KMS-11 (cell line): ENCODE results near the gene MCOLN1.

ENCODE experiments used
- H2AFZ ChIP-seq: fragments of 200-600 bp; sonication (generic); 2 replicates; pipeline ENCODE4 v1.6.1; 2016; ENCODE audit warnings: antibody characterized with exemption, mixed run types, low read depth
- H3K27ac ChIP-seq: fragments of 200-600 bp; sonication (generic); 2 replicates; pipeline ENCODE4 v1.6.1; 2016; ENCODE audit warnings: mild to moderate bottlenecking, mixed run types
- H3K27me3 ChIP-seq: fragments of 200-600 bp; sonication (generic); 2 replicates; pipeline ENCODE4 v1.6.1; 2017; ENCODE audit warnings: mild to moderate bottlenecking, low read depth, mixed run types, moderate library complexity; ENCODE audit not compliant: insufficient read depth
- H3K36me3 ChIP-seq: fragments of 200-600 bp; sonication (generic); 2 replicates; pipeline ENCODE4 v1.6.1; 2017; ENCODE audit warnings: mild to moderate bottlenecking, mixed run types; ENCODE audit not compliant: insufficient read depth
- H3K4me1 ChIP-seq: fragments of 200-600 bp; sonication (generic); 2 replicates; pipeline ENCODE4 v1.6.1; 2016; ENCODE audit warnings: mild to moderate bottlenecking, low read depth, mixed run types; ENCODE audit not compliant: poor library complexity, severe bottlenecking
- H3K4me2 ChIP-seq: fragments of 200-600 bp; sonication (generic); 2 replicates; pipeline ENCODE4 v1.7.0; 2016; ENCODE audit warnings: mild to moderate bottlenecking, mixed run types
- H3K4me3 ChIP-seq: fragments of 200-600 bp; sonication (generic); IDR thresholded peaks from 2 replicates; pipeline ENCODE4 v1.6.1; 2017; ENCODE audit warnings: low read depth, low read length, mixed read lengths; ENCODE audit not compliant: insufficient read depth
- H3K79me2 ChIP-seq: fragments of 200-600 bp; sonication (generic); 2 replicates; pipeline ENCODE4 v1.6.1; 2016; ENCODE audit warnings: low read depth, mixed run types; ENCODE audit not compliant: insufficient read depth
- H3K9ac ChIP-seq: fragments of 200-600 bp; sonication (generic); 2 replicates; pipeline ENCODE4 v1.6.1; 2016; ENCODE audit warnings: mild to moderate bottlenecking, mixed run types
- H4K20me1 ChIP-seq: fragments of 200-600 bp; sonication (generic); 2 replicates; pipeline ENCODE4 v1.6.1; 2016; ENCODE audit warnings: mild to moderate bottlenecking, mixed run types; ENCODE audit not compliant: insufficient read depth
- TF ChIP-seq, protein P1 (sequence below): fragments of 200-600 bp; sonication (generic); conservative IDR thresholded peaks from 2 replicates; pipeline ENCODE4 v1.6.1; 2017; ENCODE audit warnings: low read depth, mild to moderate bottlenecking, antibody characterized with exemption, low read length, moderate library complexity, mixed read lengths

The MCOLN1 gene

DNA sequence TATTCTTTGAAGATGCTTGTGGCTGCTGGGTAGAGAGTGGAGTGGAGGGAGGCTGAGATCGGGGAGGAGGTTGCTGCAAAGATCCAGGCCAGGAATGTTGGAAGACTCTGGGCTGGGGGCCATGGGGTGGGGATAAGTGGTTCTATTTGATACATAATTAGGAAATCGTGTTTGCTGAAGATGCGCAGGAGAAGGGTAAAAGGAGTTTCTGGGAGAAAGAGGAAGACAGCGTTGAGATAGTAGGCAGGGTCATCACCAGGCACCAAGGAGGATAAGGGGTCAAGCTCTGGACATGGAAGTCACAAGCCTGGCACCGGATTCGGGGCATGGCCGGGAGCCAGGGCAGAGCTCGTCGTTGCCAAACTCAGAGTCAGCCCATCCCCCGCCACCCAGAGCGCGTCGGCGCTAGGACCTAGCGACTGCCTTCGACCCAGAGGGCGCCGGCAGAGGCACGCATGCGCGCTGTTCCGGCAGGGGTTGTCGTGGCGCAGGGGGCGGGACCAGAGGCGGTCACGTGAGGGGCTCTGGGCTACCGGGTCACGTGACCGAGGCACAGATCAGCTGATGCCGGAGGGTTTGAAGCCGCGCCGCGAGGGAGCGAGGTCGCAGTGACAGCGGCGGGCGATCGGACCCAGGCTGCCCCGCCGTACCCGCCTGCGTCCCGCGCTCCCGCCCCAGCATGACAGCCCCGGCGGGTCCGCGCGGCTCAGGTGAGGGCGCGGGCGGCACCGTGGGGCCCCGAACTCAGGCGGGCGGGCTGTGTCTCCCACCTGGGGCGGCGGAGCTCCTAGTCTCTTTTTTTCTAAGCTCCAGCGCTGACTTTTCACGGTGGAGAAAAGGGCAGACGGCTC lies at the start of gene MCOLN1:
MCOLN1 (plus strand) TSS at position 553 of the 851 bp plus-strand sequence; CDS start at position 680, 127 bp downstream.
- Histone ChIP-seq H3K4me1 (peaks cover 12% of the 10 kb centered on the region), H2AFZ (peak within 1 kb of the TSS; percentile 87)

DNA sequence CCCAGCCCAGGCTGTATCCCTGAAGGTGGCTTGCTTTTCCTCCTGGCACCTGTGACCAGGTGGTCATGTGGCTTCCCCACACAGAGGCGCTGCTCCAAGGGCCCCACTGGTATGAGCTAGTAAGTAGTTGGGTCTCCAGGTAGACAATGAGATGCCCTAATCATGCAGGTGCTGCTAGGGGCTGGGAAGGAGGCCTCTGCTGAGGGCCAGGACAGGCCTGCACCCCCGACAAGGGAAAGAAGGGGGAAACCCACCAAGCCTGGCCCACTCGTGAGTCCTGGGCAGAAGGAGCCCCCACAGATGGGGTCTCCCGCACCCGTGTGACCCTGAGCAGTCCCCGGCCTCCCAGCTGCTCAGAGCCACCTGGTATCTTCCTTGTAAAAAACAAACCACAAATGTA lies 46.8 kb upstream of the MCOLN1 start:
- Histone ChIP-seq H3K27ac (no peak overlapping the region), H3K9ac (no peak overlapping the region), H3K4me3 (no peak overlapping the region), H3K36me3 (no peaks in the 10 kb centered on the region), H2AFZ (no peak overlapping the region), H3K4me2 (no peak overlapping the region), H3K27me3 (no peaks in the 10 kb centered on the region), H3K4me1 (no peaks in the 10 kb centered on the region), H4K20me1 (no peaks in the 10 kb centered on the region), H3K79me2 (no peaks in the 10 kb centered on the region)
- TF ChIP-seq, protein P1, sequence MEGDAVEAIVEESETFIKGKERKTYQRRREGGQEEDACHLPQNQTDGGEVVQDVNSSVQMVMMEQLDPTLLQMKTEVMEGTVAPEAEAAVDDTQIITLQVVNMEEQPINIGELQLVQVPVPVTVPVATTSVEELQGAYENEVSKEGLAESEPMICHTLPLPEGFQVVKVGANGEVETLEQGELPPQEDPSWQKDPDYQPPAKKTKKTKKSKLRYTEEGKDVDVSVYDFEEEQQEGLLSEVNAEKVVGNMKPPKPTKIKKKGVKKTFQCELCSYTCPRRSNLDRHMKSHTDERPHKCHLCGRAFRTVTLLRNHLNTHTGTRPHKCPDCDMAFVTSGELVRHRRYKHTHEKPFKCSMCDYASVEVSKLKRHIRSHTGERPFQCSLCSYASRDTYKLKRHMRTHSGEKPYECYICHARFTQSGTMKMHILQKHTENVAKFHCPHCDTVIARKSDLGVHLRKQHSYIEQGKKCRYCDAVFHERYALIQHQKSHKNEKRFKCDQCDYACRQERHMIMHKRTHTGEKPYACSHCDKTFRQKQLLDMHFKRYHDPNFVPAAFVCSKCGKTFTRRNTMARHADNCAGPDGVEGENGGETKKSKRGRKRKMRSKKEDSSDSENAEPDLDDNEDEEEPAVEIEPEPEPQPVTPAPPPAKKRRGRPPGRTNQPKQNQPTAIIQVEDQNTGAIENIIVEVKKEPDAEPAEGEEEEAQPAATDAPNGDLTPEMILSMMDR = no peak

More for the DNA sequence above, at the start of gene MCOLN1:
- Histone ChIP-seq H3K4me2 (peak within 1 kb of the TSS; percentile 90), H3K4me3 (no peak within 1 kb of the TSS), H3K36me3 (no peaks in the 10 kb centered on the region), H3K79me2 (peaks cover 6% of the 10 kb centered on the region; the same call in 1 of the 2 replicates), H3K9ac (peak within 1 kb of the TSS; percentile 25; the same call in 1 of the 2 replicates), H3K27ac (no peak within 1 kb of the TSS), H4K20me1 (no peaks in the 10 kb centered on the region), H3K27me3 (no peaks in the 10 kb centered on the region)
- TF ChIP-seq, protein P1 = no peak

- TF ChIP-seq, protein P1 = no peak
- no peak overlapping the region for H3K4me2 ChIP-seq
- H3K4me1 ChIP-seq = no peaks in the 10 kb centered on the region
- no peaks in the 10 kb centered on the region for H3K79me2 ChIP-seq
- no peaks in the 10 kb centered on the region for H4K20me1 ChIP-seq
- no peak overlapping the region for H3K27ac ChIP-seq
- H3K36me3 ChIP-seq = no peaks in the 10 kb centered on the region
- H3K4me3 ChIP-seq = no peak overlapping the region
- no peaks in the 10 kb centered on the region for H3K27me3 ChIP-seq
- no peak overlapping the region for H2AFZ ChIP-seq
- no peak overlapping the region for H3K9ac ChIP-seq
Observed at GRCh38 chr19:7476241-7476640, 46.2 kb upstream of the MCOLN1 start.

DNA sequence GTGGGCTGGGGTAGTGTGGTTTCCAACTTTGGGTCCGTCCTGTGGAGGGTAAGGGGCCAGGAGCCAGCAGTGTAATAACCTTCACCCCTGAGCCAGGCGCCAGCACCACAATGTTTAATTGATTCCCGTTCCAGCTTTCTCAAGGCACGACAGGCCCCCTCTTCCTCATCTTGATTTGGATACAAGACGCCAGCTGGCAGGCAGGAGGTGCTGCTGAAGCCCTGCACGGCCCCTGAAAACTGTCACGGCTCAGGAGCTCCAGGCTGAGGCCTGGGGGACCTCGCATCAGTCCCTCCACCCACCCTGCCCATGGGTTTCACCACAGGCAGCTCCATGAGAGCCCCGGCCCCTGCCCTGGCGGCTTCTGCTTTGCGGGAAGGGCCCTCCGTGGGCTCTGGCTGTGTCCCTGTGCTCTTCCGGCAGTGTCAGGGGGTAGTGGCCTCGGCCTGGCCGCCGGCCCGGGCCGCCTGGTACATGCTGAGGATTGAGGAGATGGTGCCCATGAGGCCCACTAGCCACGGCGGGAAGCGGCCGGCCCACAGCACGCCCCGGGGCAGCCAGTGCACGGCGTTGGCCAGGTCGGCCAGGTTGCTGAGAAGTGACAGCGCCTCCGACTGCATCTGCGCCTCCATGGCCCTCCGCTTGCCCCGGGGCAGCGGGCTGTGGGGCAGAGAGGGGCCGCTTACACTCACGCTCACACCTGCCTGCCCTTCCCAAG lies 45.5 kb upstream of the MCOLN1 start:
- Histone ChIP-seq H3K4me1 (no peaks in the 10 kb centered on the region), H3K79me2 (no peaks in the 10 kb centered on the region), H3K4me3 (no peak overlapping the region), H3K27me3 (no peaks in the 10 kb centered on the region), H3K9ac (no peak overlapping the region), H3K27ac (no peak overlapping the region), H2AFZ (no peak overlapping the region), H4K20me1 (no peaks in the 10 kb centered on the region), H3K36me3 (no peaks in the 10 kb centered on the region), H3K4me2 (no peak overlapping the region)
- TF ChIP-seq, protein P1 = no peak
